Muscle layer of colon (tissue), 2 donors: ENCODE measurements around the gene CERKL.

Experiments used
- H3K27ac ChIP-seq: one replicate; pipeline ENCODE4 v1.7.0; 2013; ENCODE audit warnings: low read depth, mild to moderate bottlenecking, low read length, moderate library complexity
- H3K27me3 ChIP-seq, 2 donors: one replicate each; pipeline ENCODE4 v1.7.0; 2013; ENCODE audit warnings: low read length in 2 of 2, mild to moderate bottlenecking in 2 of 2; ENCODE audit not compliant: insufficient read depth in 2 of 2, control insufficient read depth in 1 of 2
- H3K36me3 ChIP-seq: one replicate; pipeline ENCODE4 v1.7.0; 2013; ENCODE audit warnings: mild to moderate bottlenecking, low read length; ENCODE audit not compliant: insufficient read depth
- H3K4me1 ChIP-seq: one replicate; pipeline ENCODE4 v1.7.0; 2013; ENCODE audit warnings: mild to moderate bottlenecking, low read length; ENCODE audit not compliant: insufficient read depth
- H3K4me3 ChIP-seq, 2 donors: one replicate each; pipeline ENCODE4 v1.7.0; 2013; ENCODE audit warnings: low read length in 2 of 2, low read depth in 1 of 2, mild to moderate bottlenecking in 1 of 2, moderate library complexity in 1 of 2
- H3K9ac ChIP-seq: one replicate; pipeline ENCODE4 v1.7.0; 2013; ENCODE audit warnings: low read length
- H3K9me3 ChIP-seq: one replicate; pipeline ENCODE4 v1.7.0; 2013; ENCODE audit warnings: mild to moderate bottlenecking, low read length
- donor health status: abdominal sarcoma.
- donor health status: Adenocarcinoma of cecum.

CERKL gene

DNA sequence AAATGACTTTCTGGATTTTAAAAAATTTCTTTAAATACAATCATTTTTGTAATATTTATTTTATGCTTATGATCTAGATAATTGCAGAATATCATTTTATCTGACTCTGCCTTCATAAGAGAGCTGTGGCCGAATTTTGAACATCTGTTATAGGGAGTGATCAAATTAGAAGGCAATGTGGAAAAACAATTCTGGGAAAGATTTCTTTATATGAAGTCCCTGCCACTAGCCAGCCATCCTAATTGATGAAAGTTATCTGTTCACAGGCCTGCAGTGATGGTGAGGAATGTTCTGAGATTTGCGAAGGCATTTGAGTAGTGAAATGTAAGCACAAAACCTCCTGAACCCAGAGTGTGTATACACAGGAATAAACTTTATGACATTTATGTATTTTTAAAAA is 120.2 kb downstream of the CERKL start:
- Histone ChIP-seq H3K27ac (no peak overlapping the region), H3K4me3 (no peak overlapping the region), H3K36me3 (no peaks in the 10 kb centered on the region), H3K9ac (no peak overlapping the region), H3K27me3 (no peaks in the 10 kb centered on the region), H3K4me1 (no peaks in the 10 kb centered on the region), H3K9me3 (no peaks in the 10 kb centered on the region)

DNA sequence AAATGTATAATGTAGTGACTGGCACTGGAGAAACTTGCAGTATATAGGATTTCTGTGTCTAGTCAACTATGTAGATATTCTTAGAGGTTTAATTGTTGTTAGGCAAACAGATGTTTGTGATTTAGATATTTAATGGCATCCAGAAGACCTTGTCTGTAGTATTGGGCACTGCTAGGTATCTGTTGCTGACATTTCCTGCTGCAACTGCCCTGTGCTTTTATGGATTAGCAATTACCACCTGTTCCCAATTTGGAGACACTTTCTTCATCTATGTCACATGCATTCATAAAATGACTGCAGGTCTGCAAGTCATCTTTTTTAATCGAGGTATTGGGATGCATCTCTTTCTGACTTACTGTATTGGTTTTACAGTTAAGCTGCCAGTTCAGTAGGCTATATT is 128.5 kb downstream of the CERKL start:
- no peaks in the 10 kb centered on the region for H3K4me1 ChIP-seq
- no peak overlapping the region for H3K4me3 ChIP-seq
- no peaks in the 10 kb centered on the region for H3K36me3 ChIP-seq
- H3K27me3 ChIP-seq: no peaks in the 10 kb centered on the region
- no peak overlapping the region for H3K9ac ChIP-seq
- H3K9me3 ChIP-seq: no peaks in the 10 kb centered on the region
- H3K27ac ChIP-seq: no peak overlapping the region

DNA sequence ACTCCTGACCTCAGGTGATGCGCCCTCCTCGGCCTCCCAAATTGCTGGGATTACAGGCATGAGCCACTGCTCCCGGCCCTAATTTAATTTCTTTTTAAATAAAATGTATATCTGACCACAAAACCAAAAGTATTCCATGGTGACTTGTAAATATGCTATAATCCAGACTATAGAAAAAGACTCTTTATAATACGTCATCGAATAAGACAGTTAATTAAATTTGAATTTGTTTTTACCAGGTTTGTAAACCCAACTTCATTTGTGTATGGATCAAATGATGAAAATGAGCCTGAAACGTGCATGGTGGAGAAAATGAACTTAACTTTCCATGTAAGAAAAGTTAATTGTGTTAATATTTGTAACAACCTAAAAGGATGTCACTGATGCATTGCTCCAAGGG is 129.8 kb downstream of the CERKL start:
- H3K9ac ChIP-seq: no peak overlapping the region
- H3K36me3 ChIP-seq: no peaks in the 10 kb centered on the region
- no peaks in the 10 kb centered on the region for H3K9me3 ChIP-seq
- no peak overlapping the region for H3K4me3 ChIP-seq
- H3K4me1 ChIP-seq: no peaks in the 10 kb centered on the region
- no peaks in the 10 kb centered on the region for H3K27me3 ChIP-seq
- H3K27ac ChIP-seq: no peak overlapping the region

DNA sequence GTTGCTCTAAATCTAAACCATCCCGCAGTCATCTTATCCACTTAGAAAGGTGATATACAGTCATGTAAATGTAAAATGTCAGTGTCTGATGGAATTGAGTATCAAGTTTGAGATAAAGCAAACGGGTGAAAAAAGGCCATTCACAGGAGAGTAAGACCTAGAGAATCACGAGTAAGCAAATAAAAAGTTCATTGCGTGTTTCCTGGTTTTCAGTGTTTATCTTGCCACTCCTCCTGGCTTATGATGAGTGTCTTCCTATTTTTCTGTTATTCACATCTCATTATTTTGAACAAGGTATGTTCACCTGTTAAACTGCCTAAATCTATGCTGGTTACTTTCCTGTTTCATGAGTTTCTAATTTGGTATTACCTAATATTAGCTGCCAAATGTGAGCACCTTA is 130.9 kb downstream of the CERKL start:
- Histone ChIP-seq H3K27ac (no peak overlapping the region), H3K4me3 (no peak overlapping the region), H3K9me3 (no peaks in the 10 kb centered on the region), H3K27me3 (no peaks in the 10 kb centered on the region), H3K36me3 (no peaks in the 10 kb centered on the region), H3K4me1 (no peaks in the 10 kb centered on the region), H3K9ac (no peak overlapping the region)

DNA sequence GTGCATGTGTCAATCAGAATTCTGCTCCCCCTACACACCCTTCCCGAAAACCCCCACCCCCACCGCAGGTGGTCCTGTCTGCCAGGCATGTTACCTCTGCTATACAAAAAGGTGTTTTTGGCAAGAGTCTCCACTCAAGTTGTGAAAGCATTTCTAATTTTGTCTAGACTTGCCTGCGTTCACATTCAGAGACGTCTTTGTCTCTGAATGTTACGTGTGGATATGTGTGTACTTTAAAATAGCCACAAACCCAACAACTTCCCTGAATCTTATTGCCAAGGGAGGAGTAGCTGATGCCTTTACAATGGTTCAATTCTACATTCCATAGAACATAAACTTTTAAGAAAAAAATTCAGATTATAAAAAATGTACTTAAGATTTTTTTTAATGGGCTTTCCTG is 133.1 kb downstream of the CERKL start:
- no peaks in the 10 kb centered on the region for H3K36me3 ChIP-seq
- H3K27ac ChIP-seq: no peak overlapping the region
- no peak overlapping the region for H3K9ac ChIP-seq
- no peaks in the 10 kb centered on the region for H3K27me3 ChIP-seq
- no peak overlapping the region for H3K4me3 ChIP-seq
- no peaks in the 10 kb centered on the region for H3K9me3 ChIP-seq
- H3K4me1 ChIP-seq: no peaks in the 10 kb centered on the region

DNA sequence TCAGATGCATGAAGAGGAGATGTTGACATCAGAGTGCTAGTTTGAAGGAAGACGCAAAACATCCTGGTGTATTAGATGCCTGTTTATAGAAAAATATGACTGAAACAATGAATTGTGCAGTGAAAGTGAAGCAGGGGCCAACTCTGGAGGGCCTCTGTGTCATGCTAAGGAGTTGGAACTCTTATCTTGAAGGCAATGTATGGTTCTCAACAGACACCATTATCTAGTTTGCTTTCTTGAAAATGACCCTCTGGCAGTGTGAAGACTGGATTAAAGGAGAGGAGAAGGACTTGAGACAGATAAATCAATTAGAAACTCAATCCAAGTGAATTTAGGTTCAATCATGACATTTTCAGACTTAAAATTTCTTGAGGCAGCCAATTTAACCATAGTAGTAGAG is 136.7 kb downstream of the CERKL start:
- no peaks in the 10 kb centered on the region for H3K27me3 ChIP-seq
- H3K9me3 ChIP-seq: no peaks in the 10 kb centered on the region
- H3K36me3 ChIP-seq: no peaks in the 10 kb centered on the region
- no peak overlapping the region for H3K27ac ChIP-seq
- no peak overlapping the region for H3K4me3 ChIP-seq
- no peak overlapping the region for H3K9ac ChIP-seq
- H3K4me1 ChIP-seq: no peaks in the 10 kb centered on the region

DNA sequence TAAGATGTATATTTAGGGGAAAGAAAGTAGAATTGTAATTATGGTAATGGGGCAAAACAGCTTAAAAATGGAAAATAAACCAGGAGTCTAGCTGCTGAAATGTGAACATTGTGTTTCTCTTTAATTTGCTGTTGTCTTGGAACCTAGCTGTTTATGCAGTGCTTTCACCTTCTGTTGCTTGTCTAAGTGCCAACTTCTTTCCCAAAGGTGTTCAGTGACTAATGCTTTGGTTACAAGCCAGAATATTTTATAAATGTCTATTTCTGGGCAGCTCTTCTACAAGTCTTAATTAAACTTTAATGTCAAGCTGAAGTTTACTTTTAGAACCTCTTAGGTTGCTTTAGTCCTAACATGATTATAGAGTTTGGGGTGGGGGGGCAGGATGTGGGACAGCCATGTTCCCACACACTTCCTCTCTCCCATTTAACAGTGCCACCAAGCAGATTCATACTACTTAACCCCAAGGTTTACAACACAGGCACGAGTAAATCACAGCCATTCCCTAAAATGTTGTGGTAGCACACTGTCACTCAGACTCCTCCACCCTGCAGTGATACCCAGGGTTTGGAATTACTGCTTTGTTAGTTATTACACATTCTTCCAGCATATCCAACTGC is 139.1 kb downstream of the CERKL start:
- Histone ChIP-seq H3K9ac (no peak overlapping the region), H3K4me3 (no peak overlapping the region), H3K4me1 (no peaks in the 10 kb centered on the region), H3K9me3 (no peaks in the 10 kb centered on the region), H3K27ac (no peak overlapping the region), H3K27me3 (no peaks in the 10 kb centered on the region), H3K36me3 (no peaks in the 10 kb centered on the region)

DNA sequence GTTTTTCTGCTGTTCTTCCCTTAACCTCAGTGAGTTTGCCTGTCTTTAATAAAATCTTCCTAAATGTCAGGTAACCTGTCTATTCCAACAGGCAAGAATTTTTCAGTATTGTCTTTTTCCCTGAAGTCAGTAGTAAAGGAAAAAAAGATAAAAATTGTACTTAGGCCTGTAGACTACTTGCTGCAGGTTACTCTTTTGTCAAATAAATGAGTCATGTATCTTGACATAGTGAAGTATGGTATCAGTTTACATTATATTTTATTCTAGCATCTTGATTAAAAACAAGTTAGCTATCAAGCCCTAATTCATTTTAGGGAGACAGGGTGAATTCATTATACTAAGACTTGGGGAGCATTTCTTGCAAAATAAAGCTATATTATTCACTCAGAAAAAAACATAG is 139.9 kb downstream of the CERKL start:
- no peaks in the 10 kb centered on the region for H3K36me3 ChIP-seq
- H3K9ac ChIP-seq: no peak overlapping the region
- no peaks in the 10 kb centered on the region for H3K4me1 ChIP-seq
- H3K9me3 ChIP-seq: no peaks in the 10 kb centered on the region
- no peak overlapping the region for H3K4me3 ChIP-seq
- H3K27ac ChIP-seq: no peak overlapping the region
- H3K27me3 ChIP-seq: no peaks in the 10 kb centered on the region

DNA sequence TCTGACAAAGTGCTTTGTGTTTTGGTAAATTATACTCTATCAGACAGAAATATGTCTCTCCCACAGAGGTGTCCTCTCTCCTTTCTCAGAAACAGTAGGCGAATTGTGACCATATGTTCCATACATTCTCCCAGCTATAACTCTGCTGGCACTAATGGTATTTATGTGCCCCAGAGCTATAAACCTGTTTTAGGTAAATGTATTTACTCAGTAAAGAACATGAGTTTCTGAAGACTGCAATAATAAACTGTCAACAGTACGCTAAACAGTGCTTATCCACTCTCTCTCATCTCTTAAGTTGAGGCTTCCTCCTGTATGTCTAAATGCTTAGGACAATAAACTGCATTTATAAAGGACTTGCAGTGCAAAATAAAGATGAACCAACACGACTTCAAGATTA is 141.2 kb downstream of the CERKL start:
- H3K27ac ChIP-seq: no peak overlapping the region
- H3K27me3 ChIP-seq: no peaks in the 10 kb centered on the region
- no peaks in the 10 kb centered on the region for H3K4me1 ChIP-seq
- no peaks in the 10 kb centered on the region for H3K9me3 ChIP-seq
- H3K36me3 ChIP-seq: no peaks in the 10 kb centered on the region
- H3K4me3 ChIP-seq: no peak overlapping the region
- H3K9ac ChIP-seq: no peak overlapping the region

DNA sequence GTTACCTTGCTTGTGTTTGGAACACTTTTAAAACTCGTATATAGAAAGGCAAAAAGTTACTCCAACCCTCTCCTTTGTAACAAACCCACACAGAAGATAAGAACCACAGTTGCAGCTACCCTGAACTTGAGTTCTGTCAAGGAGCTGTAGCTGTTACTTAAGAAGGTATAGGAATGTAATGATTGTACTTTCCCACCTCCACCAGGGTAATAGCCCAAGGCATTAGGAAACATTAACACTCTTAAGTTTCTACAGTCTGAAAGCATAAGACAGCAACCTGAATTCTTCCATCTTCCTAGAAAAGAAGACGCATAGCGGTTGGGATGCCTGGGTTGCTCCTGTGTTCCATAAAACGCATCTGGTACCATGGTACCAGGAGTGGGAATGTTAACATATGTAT is 156.7 kb downstream of the CERKL start:
- no peak overlapping the region for H3K9ac ChIP-seq
- no peaks in the 10 kb centered on the region for H3K9me3 ChIP-seq
- H3K27me3 ChIP-seq: no peaks in the 10 kb centered on the region
- no peaks in the 10 kb centered on the region for H3K4me1 ChIP-seq
- no peaks in the 10 kb centered on the region for H3K36me3 ChIP-seq
- H3K27ac ChIP-seq: no peak overlapping the region
- no peak overlapping the region for H3K4me3 ChIP-seq

DNA sequence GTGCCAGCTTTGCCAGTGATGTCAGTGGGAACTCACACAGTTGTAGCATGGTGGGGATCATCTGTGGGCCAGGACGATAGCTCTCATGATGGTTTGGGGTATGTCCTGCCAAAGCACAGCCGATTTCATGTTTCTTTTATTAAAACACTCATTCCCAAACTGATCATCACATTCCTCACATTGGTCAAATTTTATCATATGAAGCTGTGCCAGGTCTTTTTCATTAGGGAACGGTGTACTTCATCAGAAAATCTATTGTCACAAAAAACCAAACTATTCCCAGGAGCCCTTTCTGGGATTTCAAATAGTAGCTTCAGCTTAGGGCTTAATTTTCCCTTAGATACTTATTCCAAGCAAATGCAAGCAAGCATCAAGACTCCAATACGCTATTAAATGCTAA is 157.7 kb downstream of the CERKL start:
- Histone ChIP-seq H3K27me3 (no peaks in the 10 kb centered on the region), H3K4me3 (no peak overlapping the region), H3K36me3 (no peaks in the 10 kb centered on the region), H3K4me1 (no peaks in the 10 kb centered on the region), H3K27ac (no peak overlapping the region), H3K9ac (no peak overlapping the region), H3K9me3 (no peaks in the 10 kb centered on the region)
